PFSK-1 (cell line): Measurements from ENCODE around the gene GTF2F2.

ENCODE experiments used
- FOXP2 ChIP-seq: optimal IDR thresholded peaks from 2 replicates; pipeline ENCODE3; 2011; ENCODE audit warnings: borderline replicate concordance, control low read depth, inconsistent platforms; ENCODE audit not compliant: insufficient read depth; ENCODE audit errors: extremely low read length, extremely low read depth
- POLR2AphosphoS5 ChIP-seq: IDR thresholded peaks from 2 replicates; pipeline ENCODE4 v1.6.1; 2012; ENCODE audit warnings: low read depth, mild to moderate bottlenecking, control low read depth, low read length, moderate library complexity
- SIN3A ChIP-seq: IDR thresholded peaks from 2 replicates; pipeline ENCODE4 v1.6.1; 2012; ENCODE audit warnings: mild to moderate bottlenecking, low read length, moderate library complexity, borderline replicate concordance; ENCODE audit not compliant: insufficient read depth
- TAF1 ChIP-seq: IDR thresholded peaks from 2 replicates; pipeline ENCODE4 v1.6.1; 2012; ENCODE audit warnings: low read length, control low read depth, borderline replicate concordance; ENCODE audit not compliant: insufficient read depth
- TF ChIP-seq, protein P1 (sequence below), 2 experiments: IDR thresholded peaks; 2 replicates each; pipeline versions ENCODE4 v1.6.1 to v1.8.0; 2011 to 2012; ENCODE audit warnings: low read depth in 2 of 2, low read length in 2 of 2, control low read depth in 1 of 2, inconsistent platforms in 1 of 2, mild to moderate bottlenecking in 1 of 2, moderate library complexity in 1 of 2; ENCODE audit not compliant: insufficient read depth in 1 of 2

Gene GTF2F2

GRCh38 chr13:45222516-45222915 is 102.2 kb downstream of the GTF2F2 start:
- TF ChIP-seq TAF1 (no peak), POLR2AphosphoS5 (no peak), FOXP2 (no peak), SIN3A (no peak)
- TF ChIP-seq, protein P1, sequence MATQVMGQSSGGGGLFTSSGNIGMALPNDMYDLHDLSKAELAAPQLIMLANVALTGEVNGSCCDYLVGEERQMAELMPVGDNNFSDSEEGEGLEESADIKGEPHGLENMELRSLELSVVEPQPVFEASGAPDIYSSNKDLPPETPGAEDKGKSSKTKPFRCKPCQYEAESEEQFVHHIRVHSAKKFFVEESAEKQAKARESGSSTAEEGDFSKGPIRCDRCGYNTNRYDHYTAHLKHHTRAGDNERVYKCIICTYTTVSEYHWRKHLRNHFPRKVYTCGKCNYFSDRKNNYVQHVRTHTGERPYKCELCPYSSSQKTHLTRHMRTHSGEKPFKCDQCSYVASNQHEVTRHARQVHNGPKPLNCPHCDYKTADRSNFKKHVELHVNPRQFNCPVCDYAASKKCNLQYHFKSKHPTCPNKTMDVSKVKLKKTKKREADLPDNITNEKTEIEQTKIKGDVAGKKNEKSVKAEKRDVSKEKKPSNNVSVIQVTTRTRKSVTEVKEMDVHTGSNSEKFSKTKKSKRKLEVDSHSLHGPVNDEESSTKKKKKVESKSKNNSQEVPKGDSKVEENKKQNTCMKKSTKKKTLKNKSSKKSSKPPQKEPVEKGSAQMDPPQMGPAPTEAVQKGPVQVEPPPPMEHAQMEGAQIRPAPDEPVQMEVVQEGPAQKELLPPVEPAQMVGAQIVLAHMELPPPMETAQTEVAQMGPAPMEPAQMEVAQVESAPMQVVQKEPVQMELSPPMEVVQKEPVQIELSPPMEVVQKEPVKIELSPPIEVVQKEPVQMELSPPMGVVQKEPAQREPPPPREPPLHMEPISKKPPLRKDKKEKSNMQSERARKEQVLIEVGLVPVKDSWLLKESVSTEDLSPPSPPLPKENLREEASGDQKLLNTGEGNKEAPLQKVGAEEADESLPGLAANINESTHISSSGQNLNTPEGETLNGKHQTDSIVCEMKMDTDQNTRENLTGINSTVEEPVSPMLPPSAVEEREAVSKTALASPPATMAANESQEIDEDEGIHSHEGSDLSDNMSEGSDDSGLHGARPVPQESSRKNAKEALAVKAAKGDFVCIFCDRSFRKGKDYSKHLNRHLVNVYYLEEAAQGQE (IDR thresholded peaks at IDR 0.05; ENCODE audit: insufficient read depth in 1 of 2, low read depth in 2 of 2, low read length in 2 of 2), result no peak

GRCh38 chr13:45222919-45223318 is 102.6 kb downstream of the GTF2F2 start:
- TF ChIP-seq, protein P1 (IDR thresholded peaks at IDR 0.05; ENCODE audit: insufficient read depth in 1 of 2, low read depth in 2 of 2, low read length in 2 of 2), result no peak
- TF ChIP-seq SIN3A (no peak), POLR2AphosphoS5 (no peak), FOXP2 (no peak), TAF1 (no peak)

DNA sequence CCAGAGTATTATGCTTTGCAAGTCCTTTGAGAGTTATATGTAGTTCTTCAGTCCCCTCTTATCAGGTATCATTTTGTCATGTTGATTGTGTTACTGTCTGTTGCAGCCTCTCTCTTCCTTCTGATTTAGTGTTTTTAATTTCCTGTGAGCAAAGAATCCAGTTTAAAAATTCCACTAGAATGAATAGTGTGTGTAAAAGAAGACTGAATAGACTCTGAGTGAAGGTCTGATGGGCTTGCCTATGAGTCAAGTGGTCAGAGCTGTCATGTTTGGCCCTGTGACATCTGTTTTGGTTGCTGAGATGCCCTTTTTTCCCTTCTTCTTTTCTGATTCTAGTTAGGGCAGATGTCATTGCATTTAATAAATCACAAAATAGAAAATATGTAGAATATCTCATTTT is 103.9 kb downstream of the GTF2F2 start:
- no peak for TF ChIP-seq POLR2AphosphoS5
- TF ChIP-seq SIN3A, result no peak

DNA sequence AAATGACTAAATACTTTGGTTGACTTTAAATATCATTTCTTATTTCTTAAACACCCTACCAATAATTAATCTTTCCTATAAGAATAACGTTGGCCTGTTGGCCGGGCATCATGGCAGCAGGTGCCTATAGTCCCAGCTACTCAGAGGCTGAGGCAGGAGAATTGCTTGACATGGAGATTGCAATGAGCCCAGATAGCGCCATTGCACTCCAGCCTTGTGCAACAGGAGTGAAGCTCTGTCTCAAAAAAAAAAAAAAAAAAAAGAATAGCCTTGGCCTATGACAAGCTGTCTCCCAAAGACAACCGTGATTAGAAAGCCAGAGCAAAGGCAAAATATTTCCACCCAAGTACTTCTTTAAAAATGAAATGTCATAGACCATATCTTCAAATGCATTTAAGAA is 105.1 kb downstream of the GTF2F2 start:
- no peak for TF ChIP-seq TAF1
- no peak for TF ChIP-seq SIN3A
- no peak for TF ChIP-seq POLR2AphosphoS5
- no peak for TF ChIP-seq FOXP2
- TF ChIP-seq, protein P1 (IDR thresholded peaks at IDR 0.05; ENCODE audit: insufficient read depth in 1 of 2, low read depth in 2 of 2, low read length in 2 of 2), result no peak

- TF ChIP-seq, protein P1 (IDR thresholded peaks at IDR 0.05; ENCODE audit: insufficient read depth in 1 of 2, low read depth in 2 of 2, low read length in 2 of 2), result no peak
- no peak for TF ChIP-seq FOXP2
- no peak for TF ChIP-seq TAF1
- no peak for TF ChIP-seq SIN3A
- TF ChIP-seq POLR2AphosphoS5, result no peak
Measured at GRCh38 chr13:45226024-45226423, 105.7 kb downstream of the GTF2F2 start.
